Ramos (cell line): ENCODE results near the gene CYSLTR1.
"Not testable (repeated sequence)": the region's sequence is repeated elsewhere in the genome, so short reads cannot be mapped to it uniquely, and the experiment has no call there.

ENCODE experiments used
- in situ Hi-C: fragments of 300-500 bp; cut with MboI; formaldehyde crosslinking; loops from one replicate; pipeline ENCODE4 v1.14.3; 2022; ENCODE audit warnings: low sequenced_read_pairs; ENCODE audit not compliant: unreplicated experiment

CYSLTR1 gene

GRCh38 chrX:78327370-78328086, at the start of gene CYSLTR1:
CYSLTR1 (minus strand) TSS chrX:78327611; CDS start chrX:78273746, 53,865 bp downstream.
- in situ Hi-C loops: no loop called here

DNA sequence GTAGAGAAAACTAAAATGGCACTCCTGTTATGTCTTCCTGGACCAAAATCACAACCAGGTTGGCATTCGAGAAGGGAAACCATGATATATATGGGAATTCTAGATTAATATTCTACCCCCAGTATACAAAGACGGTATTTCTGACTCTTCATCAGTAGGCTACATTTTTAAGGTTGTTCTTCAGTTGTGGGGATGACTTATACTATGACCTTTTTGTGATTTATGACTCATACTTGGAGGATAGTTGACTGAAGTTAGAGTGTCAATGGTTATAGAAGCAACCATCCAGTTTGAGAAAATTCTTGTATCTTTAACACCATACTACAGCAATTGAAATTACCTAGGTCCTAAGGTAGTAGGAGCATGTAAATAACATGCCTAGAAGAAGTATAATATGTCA, 49.8 kb upstream of the CYSLTR1 start:
- in situ Hi-C loops: no loop called here

GRCh38 chrX:78375894-78376293, 48.5 kb upstream of the CYSLTR1 start:
- in situ Hi-C loops: no loop called here

DNA sequence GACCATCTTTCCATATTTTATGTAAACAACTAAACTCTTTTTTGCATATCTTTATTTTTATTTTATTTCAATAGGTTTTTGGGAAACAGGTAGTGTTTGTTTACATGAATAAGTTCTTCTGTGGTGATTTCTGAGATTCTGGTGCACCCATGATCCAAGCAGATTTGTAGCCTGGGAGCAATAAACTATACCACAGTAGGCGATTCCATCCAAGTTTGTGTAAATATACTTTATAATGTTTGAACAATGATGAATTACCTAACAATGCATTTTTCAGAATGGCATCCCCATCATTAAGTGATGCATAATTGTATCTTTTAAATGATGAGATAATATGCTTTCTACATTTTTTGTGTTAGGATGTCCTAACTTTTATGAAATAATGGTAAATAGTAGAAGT, 39.2 kb upstream of the CYSLTR1 start:
- in situ Hi-C loops: no loop called here

DNA sequence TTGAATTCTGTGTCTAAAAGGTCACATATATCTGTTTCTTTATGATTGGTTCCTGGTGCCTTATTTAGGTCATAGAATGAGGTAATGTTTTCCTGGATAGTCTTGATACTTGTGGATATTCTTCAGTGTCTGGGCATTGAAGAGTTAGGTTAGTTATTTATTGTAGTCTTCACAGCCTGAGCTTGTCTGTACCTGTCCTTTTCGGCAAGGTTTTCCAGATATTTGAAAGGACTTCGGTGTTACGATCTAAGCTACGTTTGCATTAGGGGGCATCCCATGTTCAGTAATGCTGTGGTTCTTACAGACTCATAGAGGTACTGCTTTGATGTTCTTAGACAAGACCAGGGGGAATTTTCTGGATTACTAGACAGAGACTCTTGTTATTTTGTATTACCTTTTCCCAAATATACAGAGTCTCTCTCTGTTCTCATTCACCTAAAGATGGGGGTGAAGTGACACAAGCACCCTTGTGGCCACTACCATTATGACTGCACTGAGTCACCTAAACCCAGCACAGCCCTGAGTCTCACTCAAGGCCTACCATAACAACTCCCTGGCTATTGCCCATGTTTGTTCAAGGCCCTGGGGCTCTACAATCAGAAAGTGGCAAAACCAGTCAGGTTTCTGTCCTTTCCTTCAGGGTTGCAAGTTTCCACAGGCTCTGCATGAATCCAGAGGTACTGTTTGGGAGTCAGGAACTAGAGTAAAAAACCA, 30.1 kb upstream of the CYSLTR1 start:
- in situ Hi-C loops: no loop called here

- in situ Hi-C loops: no loop called here
Observed at GRCh38 chrX:78333521-78333920, 6.1 kb upstream of the CYSLTR1 start.

DNA sequence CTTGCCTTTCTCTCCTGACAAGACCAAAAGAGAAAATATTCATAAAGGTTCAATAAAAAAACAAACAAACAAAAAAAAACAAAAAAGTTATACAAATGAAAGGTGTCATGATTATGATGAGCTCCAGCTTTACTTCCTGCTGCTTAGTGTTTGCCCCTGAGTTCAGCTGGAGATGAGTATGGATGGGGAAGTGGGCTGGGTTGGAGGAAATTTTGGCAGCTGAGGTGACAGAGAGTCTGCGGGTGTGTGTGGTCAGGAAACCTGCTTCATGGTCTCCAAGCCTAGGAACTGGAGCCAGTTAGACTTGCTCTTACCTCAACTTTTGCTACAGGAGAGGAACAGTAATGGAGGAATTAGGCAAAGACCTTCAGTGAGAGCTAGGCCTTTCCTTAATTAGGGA, 4.3 kb upstream of the CYSLTR1 start:
- in situ Hi-C loops: no loop called here

DNA sequence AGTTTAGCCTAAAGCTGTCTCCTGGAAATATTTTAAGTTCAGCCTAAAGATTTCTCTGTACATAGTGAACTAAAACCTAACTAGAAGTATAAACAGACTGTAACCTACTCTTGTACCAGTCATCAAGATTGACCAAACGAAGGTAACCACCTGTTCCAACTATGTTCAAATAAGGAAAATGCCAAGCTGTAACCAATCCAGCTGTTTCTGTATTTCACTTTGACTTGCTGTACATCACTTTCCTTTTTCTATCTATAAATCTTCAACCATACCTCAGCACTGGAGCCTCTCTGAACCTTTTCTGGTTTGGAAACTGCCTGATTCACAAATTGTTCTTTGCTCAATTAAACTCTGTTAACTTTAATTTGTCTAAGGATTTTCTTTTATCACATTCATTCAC, 3.1 kb upstream of the CYSLTR1 start:
- in situ Hi-C loops: no loop called here

DNA sequence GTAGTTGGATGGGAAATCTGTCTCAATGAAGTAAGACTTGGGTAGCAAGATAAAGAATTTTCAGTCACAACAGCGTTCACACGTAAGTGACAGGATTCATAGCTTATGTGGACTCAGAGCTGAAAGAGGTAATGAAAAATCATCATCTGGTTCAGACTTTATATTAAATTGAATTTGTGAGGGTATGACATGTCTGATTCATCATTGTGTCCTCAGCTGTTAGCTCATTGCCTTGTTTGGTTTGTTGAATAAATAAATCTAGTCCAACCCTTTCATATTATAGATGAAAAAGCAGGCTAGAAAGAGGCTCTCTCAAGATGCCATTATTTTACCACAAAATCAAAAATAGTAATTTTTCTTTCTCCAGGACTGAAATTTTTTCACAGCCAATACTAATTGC, 2.7 kb upstream of the CYSLTR1 start:
- in situ Hi-C loops: no loop called here

GRCh38 chrX:78329486-78329885, 2.1 kb upstream of the CYSLTR1 start:
- in situ Hi-C loops: no loop called here

DNA sequence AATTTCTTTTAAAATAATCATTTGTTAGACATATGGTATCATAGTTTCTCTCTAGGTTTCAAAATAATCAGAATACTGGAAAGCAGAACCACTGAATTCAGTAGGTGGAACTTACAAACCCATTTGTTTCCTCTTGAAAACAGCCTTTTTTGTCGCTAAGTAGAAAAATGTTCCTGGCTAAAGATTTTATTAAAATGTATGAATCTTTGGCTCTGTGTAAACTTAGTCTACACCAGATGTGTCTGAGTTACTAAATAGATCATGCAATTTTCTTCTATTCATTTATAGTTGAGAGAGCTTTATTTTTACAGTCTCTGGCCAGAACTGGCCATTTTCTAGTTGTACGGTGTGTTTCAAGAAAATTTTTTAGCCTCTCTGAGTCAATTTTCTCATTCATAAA, 1.0 kb downstream of the CYSLTR1 start:
- in situ Hi-C loops: no loop called here

- in situ Hi-C loops: no loop called here
Observed at GRCh38 chrX:78322863-78323262, 4.5 kb downstream of the CYSLTR1 start.

GRCh38 chrX:78321809-78322208, 5.6 kb downstream of the CYSLTR1 start:
- in situ Hi-C loops: no loop called here

DNA sequence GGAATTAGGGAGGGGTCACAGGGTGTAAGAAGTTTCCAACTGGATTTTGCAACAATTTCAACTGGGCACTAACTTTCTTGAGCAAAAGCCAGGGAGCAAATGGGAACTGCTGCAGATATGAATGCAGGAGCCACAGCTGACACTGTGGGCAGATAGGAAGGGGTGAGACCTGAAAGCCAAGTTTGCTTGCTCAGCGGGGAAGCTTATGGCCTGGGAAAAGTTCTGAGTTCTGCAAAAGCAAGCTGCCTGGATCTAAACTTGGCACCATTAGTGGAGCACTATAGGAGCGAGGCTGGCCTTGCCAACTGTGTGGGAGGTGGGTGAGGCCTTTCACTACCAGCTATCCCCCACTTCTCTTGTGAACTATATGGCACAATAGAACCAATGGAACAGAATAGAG, 11.1 kb downstream of the CYSLTR1 start:
- in situ Hi-C loops: no loop called here

GRCh38 chrX:78315745-78316144, 11.7 kb downstream of the CYSLTR1 start:
- in situ Hi-C loops: no loop called here

DNA sequence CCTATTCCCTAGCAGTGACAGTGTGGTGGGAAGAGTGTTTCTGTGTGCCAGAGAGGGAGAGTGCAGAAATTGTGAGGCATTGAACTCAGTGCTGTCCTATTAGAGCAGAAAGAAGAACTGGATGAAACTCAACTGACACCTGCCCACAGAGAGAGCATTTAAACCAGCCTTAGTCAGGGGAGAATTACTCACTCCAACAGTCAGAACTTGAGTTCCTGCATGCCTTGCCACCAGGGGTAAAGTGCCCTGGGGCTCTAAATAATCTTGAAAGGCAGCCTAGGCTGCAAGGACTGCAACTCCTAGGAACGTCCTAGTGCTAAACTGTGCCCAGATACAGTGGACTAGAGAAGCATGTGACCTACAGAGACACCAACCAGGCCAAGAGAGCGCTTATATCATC, 12.8 kb downstream of the CYSLTR1 start:
- in situ Hi-C loops: no loop called here

- in situ Hi-C loops: no loop called here
Observed at GRCh38 chrX:78313526-78313925, 13.9 kb downstream of the CYSLTR1 start.

DNA sequence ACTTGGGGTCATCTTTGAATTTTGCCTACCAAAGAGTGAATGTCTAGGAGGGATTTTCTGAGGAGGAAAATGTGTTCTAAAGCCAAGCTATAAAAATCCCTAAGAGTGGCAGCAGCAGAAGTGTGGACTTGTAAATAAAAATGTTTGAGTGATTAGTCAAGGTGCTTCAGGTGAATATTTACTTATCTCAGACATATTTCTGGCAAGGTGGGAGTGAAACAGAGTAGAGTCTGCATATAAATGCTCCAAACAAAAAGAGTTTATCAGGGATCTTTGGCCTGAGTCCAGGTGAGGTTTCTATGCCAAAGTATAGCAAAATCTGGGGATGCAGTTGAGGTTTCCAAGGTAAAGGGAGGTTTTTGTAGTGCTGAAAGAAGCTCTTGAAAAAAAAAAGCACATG, 19.7 kb downstream of the CYSLTR1 start:
- in situ Hi-C loops: no loop called here

- in situ Hi-C loops: no loop called here
Observed at GRCh38 chrX:78303086-78303485, 24.3 kb downstream of the CYSLTR1 start.

DNA sequence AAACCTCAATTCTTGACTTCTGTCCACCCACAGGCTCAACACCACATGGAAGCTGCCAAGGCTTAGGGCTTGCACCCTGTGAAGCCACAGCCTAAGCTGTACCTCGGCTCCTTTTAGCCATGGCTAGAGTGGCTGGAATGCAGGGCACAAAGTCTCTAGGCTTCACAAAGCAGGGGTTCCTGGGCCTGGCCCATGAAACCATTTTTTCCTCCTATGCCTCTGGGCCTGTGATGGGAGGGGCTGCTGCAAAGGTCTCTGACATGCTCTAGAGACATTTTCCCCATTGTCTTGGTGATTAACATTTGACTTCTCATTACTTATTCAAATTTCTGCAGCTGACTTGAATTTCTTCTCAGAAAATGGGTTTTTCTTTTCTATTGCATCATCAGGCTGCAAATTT, 26.5 kb downstream of the CYSLTR1 start:
- in situ Hi-C loops: not testable (repeated sequence)

GRCh38 chrX:78283511-78283910, 43.9 kb downstream of the CYSLTR1 start:
- in situ Hi-C loops: no loop called here

GRCh38 chrX:78237127-78237526, 90.3 kb downstream of the CYSLTR1 start:
- in situ Hi-C loops: no loop called here
